Esophagus mucosa (tissue), 1 donor: ENCODE data around the gene FERMT3. TPM values are rescaled to one million over a fixed set of nuclear protein-coding genes. Genes with fewer than 3 reads are reported as not detected.
A peak's percentile ranks its signal among the peaks of the same experiment; 100 is the strongest.
"Not testable (repeated sequence)": the region's sequence is repeated elsewhere in the genome, so short reads cannot be mapped to it uniquely, and the experiment has no call there.

Experiments used
- ATAC-seq: fragments of 200-7000 bp; cut with Tn5 transposase; one replicate; pipeline ENCODE4 v1.9.1; 2020
- total RNA-seq: library from RNA; stranded (reverse); gene quantifications from one replicate; pipeline ENCODE4 v1.2.4, GENCODE V29; 2023
- donor health status: DM: yes; HTN: yes; CAD: no.

The FERMT3 gene
- total RNA-seq = 2.4 TPM

DNA sequence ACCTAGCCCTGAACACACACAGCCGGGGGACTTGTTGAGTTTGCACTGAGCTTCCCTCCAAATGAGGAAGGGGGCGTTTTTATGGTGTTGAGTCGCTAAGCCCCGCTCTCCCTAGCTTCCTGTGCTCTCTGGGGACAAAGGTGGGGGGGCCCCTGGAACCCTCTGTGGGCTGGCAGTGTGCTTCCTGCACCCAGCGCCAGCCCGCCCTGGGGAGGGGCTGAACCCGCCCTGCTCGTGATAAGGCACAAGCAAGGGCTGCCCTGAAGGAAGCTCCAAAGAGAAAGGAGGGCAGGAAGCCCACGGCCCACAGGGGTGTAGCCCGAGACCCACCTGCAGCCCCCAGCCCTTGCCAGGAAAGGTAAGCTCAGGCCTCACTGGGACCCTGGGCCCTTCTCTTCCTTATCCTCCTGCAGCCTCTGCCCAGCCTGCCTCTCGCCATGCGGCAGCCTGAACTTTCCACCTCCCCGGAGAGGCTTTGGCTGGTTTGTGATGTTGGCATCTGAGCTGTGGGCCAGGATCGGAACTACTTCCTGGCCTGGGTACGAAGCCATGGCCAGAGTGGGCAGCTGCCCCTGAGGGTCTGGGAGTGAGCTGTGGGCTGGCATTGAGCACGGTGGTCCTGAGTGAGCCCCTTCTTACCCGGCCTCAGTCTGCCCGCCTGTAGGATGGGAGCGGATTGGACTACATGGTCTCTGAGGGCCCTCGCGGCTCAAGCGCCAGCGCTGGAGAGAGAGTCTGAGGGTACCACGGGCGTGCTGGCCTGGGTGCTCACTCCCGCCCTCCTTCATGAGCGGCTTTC lies at the start of gene FERMT3:
TSS of gene FERMT3 (plus strand) at position 265 of the 799 bp plus-strand sequence. CDS start 644 bp downstream, outside the sequence.
- peak; percentile 20 for ATAC-seq

DNA sequence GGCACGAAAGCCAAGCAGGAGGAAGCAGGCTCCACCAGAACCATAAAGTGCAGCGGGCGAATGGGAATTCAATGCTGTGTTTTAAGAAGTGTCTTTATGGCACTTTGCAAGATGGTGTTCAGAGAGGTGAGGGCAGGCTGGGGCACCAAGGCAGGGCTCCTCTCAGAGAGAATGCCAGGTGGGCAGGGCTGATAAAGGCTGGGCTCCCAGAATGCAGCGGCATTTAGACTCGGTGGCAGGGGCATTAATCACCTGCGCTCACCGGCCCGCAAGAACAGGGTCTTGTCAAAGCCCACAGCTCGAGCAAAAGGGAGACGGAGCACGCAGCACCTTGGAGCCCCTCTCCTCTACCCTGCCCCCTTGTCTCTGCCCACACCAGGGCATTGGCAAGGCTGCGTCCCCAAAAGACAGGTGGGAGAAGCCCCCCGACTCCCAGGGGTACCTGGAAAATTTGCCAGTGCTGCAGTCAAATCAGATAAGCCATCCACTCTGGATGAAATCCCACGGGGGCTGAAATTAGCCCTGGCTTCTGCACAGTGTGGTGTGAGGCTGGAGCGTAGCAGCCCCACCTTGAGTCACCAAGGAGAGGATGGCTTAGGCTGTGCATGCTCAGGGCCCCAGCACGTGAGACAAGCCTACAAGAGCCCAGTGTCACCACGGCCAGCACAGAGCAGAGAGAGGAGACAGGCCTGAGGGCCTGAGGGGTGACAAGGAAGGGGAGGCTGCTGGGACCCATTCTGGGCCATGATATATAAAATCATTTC lies 48.7 kb upstream of the FERMT3 start:
- ATAC-seq = no peak

DNA sequence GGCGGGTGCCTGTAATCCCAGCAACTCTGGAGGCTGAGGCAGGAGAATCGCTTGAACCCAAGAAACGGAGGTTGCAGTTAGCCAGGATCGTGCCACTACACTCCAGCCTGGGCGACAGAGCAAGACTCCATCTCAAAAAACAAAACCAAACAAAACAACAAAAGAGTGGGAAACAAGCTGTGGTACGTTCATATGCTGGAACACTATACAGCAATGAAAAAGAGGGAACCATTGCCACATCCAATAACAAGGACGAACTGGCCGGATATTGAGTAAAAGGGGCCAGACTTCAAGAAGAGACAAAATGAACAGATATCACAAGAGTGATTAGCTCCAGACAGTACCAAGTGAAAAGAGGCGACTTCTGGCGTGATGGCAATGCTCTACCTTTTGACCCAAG lies 45.5 kb upstream of the FERMT3 start:
- ATAC-seq = no peak

DNA sequence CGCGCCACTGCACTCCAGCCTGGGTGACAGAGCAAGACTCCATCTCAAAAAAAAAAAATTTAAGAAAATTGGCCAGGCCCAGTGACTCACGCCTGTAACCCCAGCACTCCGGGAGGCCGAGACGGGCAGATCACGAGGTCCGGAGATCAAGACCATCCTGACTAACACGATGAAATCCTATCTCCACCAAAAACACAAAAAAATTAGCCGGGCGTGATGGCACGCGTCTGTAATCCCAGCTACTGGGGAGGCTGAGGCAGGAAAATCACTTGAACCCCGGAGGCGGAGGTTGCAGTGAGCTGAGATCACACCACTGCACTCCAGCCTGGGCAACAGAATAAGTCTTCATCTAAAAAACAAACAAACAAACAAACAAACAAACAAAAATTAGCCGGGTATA lies 43.8 kb upstream of the FERMT3 start:
- ATAC-seq = not testable (repeated sequence)

DNA sequence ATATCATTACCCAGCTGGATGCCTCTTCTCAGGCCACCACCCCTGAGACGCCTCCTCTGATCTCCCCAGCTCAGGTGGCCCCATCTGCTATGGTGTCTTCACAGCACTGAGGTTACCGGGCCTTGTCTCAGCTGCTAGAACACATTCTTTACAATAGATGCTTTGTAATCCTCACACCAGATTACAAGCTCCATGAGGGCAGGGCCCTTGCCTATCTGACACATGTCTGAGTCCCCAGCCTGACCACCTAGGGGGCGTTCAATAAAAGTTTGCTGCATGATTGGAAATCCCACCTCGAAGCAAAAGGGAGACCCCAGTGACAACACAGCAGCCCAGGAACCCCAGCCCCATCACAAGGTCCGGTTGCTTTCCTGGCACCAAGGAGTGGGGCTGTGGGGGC lies 42.6 kb upstream of the FERMT3 start:
- ATAC-seq = no peak

DNA sequence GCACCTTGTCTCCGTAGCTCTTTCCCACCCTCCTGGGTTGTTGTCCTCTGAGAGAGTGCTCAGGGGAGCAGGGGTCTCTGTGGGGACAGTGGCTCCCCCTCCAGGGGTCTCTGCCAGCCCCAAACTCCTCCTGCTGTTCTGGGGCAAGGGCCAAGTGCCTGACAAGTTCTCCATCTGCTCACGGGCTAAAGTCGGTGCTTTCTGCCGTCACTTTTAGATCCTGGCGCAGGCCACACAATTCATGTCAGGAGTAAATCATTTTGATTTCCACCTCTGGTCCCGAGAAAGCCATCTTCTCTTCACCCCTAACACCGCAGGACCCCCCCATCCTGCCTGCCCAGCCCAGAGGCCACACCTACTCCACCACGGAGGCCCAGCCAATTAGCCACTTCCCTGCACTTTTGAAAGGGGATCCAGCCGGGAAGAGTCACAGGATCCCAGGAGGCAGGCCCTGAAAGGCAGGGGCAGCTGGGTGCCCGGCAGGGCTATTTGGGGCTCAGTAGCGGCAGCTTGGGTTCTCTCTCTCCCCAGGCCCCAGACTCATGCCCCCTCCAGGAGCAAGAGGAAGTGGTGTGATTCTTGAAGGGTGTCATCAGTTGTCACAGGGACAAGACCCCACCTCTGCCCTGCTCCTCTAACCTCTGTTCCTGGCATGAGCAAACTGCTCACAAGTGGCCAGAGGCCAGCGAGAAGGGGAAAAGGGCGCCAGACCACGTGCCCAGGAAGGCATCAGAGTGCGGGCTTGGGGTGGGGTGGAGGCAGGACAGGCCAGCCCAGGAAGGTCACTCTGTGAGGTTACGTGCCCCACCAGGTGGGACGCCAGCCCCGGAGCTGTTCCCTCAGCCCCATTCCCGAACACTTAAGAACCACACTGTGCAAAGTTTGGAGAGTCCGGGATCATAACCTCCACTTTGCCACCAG lies 41.9 kb upstream of the FERMT3 start:
- no peak for ATAC-seq

DNA sequence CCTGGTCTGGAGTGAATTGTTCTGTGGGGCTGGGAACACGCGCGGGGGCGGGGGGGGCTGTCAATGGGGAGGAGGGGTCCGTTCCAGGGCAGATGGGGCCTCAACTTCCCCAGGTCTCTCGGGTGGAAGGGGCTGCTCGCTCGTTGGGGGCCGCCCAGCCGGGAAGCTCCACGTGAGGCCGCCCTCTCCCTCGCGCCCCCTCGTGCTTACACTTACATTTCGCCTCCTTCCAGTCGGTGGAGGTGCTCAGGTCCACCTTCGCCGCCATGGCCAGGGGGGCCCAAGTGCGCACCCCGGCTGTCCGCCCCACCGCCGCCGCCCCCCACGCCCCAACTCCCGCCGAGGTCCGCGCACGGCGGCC lies 41.1 kb upstream of the FERMT3 start:
- ATAC-seq = peak; percentile 2

DNA sequence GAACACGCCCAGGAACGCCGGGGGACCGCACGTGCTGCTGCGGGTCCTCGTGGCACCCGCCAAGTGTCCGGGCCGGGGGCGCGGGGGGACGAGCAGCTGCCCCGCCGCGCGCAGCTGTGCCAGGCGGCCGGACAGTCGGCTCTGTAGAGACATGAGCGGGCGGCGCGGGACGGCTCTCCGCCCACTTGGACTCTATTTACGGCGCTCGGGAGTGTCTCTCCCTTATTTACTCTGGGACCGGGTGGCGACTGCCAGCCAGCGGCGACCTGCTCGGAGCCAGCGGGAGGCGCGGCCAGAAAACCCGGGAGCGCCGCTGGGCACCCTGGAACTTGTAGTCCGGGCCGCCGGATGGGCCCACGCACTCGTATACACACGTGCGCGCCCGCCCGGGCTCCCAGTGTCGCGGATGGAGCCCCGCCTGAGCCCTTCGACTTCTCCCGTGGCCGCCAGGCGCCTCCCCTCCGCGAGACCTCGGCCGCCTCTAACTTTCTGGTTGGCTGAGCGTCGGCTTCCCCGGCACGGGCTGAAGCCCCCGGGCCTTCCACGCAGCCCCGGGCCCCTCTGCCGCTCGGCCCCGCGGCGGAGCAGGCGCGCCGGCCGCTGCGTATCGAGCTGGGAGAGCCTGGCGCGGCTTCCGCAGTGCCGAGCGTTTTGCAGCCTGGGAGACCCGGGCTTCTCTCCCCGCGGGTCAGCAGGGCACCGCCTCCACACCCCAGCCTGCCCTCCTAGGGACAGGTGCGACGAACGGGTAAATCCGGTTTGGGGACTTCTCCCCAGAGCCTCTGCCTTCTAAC lies 40.5 kb upstream of the FERMT3 start, which contains the start of gene MACROD1:
TSS of gene MACROD1 (minus strand) at position 272 of the 794 bp plus-strand sequence. CDS start at position 153, 119 bp downstream.
- ATAC-seq = peak; percentile 93

DNA sequence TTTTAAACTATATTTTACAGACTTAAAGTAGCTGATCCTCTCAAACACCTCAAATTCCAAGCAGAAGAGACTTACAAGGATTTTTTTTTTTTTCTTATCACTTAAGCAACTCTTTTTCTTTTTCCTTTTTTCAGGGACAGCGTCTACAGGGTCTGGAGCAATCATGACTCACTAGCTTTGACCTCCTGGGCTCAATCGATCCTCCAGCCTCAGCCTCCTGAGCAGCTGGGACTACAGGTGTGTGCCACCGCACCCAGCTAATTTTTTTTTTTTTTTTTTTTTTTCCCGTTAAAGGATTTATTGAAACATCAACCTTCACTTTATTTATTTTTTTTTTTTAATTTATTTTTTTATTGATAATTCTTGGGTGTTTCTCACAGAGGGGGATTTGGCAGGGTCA lies 36.1 kb upstream of the FERMT3 start:
- ATAC-seq = no peak

DNA sequence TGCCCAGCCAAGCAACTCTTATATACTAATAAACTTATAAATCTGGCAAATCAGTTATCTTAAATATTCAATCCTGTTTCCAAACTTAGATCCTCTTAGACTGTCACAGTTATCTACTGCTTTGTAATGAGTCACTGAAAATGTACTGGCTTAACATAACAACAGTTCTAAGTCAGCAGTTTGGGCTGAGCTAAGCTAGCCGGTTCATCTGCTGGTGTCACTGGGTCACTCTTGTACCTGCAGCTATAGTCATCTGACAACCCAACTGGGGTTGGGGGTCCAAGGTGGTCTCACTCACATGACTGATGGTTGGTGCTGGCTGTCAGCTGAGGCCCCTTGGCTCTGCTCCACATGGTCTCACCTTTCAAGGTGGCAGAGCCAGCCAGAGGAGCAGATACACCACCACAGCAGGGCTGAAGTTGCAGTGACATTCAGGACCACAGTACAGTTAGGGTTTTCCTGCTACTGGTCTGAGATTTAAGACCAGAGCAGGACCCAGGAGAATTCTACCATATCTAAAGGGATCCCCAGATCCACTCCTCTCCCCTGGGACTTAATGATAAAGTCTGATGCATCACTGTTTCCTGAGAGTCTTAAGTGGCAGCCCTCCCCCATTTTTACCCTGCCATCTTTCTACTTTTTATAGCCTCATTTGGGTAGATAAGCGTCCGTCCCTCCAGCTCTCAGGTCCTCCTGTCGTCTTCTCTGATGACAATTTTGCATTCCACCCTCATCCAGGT lies 32.7 kb upstream of the FERMT3 start:
- peak; percentile 74 for ATAC-seq

DNA sequence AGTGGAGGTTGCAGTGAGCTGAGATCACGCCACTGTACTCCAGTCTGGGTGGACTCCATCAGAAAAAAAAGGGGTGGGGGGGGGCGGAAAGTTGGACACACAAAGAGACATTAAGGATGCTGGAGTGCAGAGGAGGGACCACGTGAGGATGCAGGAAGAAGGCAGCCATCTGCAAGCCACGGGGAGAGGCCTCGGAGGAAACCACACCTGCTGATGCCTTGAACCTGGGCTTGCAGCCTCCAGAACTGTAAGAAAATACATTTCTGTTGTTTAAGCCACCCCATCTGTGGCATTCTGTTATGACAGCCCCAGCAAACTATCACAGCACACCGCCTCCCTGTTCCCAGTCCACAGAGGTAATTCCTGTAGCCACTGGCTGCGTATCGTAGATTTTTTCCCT lies 29.8 kb upstream of the FERMT3 start:
- no peak for ATAC-seq

DNA sequence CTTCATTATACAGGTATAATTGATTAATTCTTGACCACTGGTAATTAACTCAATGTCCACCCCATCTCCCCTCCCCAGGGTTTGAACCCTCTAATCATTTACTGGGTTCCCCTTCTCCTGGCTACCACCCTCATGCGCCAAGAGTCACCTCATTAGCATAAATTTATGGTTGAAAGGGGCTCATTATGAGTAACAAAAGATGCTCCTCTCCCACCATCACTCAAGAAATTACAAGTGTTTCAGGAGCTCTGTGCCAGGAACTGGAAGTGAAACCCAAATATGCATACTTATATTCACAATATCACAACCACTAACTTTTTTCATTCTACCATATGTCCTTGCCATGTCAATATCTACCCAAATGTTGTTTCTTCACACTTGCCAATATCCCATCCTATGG lies 28.3 kb upstream of the FERMT3 start:
- no peak for ATAC-seq

DNA sequence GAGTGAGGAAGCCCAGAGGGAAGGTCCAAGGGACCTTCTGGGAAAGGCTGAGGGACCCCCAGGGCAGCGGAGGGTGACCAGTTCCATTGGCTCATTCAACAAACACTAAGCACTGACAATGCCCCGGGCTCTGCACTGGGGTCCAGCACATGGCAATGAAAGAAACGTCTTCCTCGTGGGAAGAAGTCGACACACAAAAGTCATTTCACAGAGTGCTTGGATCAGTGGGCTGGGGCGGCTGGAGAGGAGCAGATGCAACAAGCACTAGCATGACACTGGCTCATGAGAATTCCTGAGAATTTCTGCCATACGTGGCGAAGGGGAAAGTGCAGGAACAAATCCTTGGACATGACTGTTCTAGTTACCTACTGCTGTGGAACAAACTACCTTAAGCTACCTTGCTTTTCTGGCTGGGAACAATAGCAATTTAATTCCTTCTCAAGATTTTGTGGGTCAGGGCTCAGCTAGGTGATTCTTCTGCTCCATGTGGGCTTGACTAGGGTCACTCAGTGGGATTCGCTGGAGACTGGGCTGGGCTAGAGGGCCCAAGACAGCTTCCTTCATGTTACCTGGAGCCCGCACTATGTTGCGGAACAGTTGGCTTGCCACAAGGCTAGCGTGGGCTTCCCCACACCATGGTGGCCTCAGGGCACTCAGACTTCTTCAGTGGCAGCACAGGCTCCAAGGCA lies 27.4 kb upstream of the FERMT3 start:
- no peak for ATAC-seq

DNA sequence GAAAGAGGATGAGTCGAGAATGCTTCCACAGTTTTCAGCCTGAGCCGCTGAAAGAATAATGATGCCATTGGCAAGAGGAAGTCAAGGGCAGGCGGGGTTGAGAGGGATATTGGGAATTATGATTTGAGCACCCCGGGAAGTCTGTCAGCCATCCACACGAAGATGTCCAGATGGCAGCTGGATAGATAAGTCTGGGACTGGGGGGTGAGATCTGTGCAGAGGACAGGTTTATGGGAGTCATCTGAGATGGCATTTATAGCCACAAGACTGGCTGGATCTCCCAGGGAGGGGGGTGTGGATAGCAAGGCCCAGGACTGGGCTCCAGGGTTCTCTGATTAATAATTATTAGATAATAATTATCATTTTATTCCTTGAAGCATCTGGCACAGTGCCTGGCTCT lies 25.6 kb upstream of the FERMT3 start:
- no peak for ATAC-seq

DNA sequence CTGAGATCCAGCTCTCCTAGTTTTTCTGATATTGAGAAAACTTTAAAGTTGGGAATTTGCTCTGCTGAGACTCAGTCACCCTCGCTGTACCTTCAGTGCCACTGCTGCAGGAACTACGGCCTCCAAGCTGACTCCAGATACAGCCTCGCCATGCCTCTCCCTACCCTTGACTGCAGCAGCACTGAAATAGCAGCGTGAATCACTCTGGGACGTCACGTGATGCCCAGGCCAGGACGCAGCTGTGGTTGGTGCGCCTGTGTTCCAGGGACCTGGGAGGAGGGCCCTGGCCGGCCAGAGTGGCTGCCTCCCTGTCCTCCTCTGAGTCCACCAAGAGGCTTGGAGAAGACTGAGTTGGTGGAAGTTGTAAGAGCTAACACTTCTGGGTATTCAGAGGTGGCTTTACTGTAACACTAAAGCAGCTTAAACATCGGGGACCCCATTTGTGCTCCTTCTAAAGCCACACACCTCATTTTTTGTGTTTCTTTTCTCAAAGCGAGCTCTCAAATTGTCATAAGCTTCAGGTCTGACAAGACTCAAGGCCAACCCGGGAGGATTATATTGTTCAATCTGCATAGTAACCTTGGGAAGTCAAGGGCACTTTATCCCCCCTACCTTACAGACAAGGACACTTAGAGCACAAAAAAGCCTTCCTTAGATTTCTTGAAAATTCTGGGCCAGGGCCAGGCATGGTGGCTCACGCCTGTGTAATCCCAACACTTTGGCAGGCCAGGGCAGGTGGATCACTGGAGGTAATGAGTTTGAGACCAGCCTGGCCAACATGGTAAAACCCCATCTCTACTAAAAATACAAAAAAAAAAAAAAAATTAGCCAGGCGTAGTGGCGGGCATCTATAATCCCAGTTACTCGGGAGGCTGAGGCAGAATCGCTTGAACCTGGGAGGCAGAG lies 24.8 kb upstream of the FERMT3 start:
- peak; percentile 66 for ATAC-seq

DNA sequence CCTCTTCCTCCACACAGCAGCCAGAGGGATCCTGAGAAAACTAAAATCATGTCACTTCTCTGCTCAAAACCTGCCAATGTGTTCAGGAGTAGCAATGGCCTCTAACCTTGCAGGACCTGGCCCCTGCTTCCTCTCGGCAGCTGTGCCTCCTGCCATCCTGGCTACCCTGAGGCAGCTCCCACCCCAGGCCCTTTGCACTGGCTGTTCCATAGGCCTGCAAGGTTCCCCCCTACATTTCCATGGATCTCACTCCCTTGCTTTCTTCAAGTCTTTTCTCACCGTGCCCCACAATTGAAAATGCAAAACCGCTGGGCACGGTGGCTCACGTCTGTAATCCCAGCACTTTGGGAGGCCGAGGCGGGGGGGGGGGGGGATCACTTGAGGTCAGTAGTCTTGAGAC lies 22.6 kb upstream of the FERMT3 start:
- no peak for ATAC-seq

DNA sequence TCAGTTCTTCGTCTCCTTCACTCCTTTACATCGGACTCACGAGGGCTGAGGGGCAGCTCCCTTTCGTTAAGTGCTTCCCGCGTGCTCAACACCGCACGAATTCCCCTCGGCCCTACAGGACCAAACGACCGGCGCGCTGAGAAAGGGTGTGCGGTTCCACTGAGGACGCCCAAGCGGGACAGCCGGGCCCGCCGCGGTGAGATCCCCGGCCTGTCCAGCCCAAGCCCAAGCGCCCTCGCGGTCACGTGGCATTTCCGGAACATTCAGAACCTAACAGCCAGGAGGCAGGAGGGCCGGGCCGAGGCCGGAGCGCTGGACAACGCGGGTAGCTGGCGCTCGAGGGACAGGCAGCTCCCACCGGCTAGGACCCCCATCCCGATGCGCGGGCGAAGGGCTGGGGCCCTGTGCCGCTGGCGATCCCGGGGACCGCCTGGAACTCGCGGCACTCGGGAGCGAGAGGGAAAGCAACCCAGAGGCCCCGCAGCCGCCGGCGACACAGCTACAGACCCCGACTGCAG lies 21.3 kb upstream of the FERMT3 start:
- peak; percentile 28 for ATAC-seq

DNA sequence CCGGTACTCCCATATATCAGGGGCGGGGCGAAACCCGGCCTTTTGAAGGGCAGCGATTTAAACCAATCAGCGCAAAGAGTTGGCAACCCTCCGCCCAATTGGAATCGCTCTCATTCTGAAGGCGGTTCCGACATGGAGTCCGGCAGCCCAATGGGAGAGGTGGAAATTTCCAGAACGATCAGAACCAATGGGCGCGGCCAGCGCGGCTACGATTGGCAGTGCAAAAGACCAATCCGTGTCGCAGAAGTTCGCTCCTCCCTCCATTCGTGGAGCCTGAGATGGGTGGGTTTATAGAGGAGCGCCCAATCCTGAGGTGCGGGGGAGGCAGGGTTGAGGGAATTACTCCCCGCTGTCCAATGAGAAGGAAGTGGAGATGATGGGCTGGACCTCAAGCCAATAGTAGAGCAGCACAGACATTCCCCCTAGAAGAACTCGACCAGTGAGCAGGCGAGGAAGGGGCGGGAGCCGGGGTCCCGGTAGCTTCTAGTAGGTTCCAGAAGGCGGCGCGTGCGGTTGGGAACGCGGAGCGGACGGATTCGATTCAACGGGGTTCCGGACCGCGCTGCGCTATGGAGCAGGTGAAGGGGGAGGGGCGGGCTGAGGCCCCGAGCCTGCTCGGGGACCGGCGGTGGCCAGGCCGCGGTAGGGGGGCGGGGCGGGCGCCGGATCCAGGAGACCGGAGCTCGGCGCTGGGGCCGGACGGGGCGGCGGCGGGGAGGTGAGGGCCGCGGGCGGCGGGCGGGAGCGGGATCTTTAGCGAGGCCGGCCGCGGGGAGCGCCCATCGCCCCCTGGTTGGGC lies 20.6 kb upstream of the FERMT3 start, which contains the start of gene STIP1:
TSS of gene STIP1 (plus strand) at position 479 of the 799 bp plus-strand sequence. CDS start at position 570, 91 bp downstream.
- peak; percentile 94 for ATAC-seq
